Brain microvascular endothelial cell (primary cell): Measurements from ENCODE around the gene GPC5.
"Not testable (repeated sequence)": the region's sequence is repeated elsewhere in the genome, so short reads cannot be mapped to it uniquely, and the experiment has no call there.

ENCODE experiments used
- DNase-seq: peaks from one replicate; pipeline ENCODE4 v3.0.0-alpha.2; 2020
- H3K27ac ChIP-seq: fragments of 250-450 bp; sonication (Bioruptor Pico); 2 replicates; pipeline ENCODE4 v1.5.1; 2020; ENCODE audit warnings: mild to moderate bottlenecking, moderate library complexity
- H3K27me3 ChIP-seq: fragments of 250-450 bp; sonication (Bioruptor Pico); replicated peaks from 2 replicates; pipeline ENCODE4 v1.5.1; 2020; ENCODE audit warnings: mild to moderate bottlenecking
- H3K36me3 ChIP-seq: fragments of 250-450 bp; sonication (Bioruptor Pico); replicated peaks from 2 replicates; pipeline ENCODE4 v1.5.1; 2020; ENCODE audit warnings: mild to moderate bottlenecking
- H3K4me3 ChIP-seq: 2 replicates; pipeline ENCODE4 v1.5.1; 2011; ENCODE audit warnings: low read depth, mild to moderate bottlenecking, control low read depth, low read length, moderate library complexity
- in situ Hi-C: cut with HindIII; loops from 2 replicates; pipeline ENCODE4 v1.10.0; 2017; ENCODE audit warnings: low sequenced_read_pairs, low pct_ligation_motif_present
- TF ChIP-seq, protein P1 (sequence below): IDR thresholded peaks from 2 replicates; pipeline ENCODE4 v1.5.1; 2011; ENCODE audit warnings: low read depth, mild to moderate bottlenecking, moderate library complexity, low read length, control low read depth, inconsistent platforms; ENCODE audit errors: missing control alignments

Gene GPC5

DNA sequence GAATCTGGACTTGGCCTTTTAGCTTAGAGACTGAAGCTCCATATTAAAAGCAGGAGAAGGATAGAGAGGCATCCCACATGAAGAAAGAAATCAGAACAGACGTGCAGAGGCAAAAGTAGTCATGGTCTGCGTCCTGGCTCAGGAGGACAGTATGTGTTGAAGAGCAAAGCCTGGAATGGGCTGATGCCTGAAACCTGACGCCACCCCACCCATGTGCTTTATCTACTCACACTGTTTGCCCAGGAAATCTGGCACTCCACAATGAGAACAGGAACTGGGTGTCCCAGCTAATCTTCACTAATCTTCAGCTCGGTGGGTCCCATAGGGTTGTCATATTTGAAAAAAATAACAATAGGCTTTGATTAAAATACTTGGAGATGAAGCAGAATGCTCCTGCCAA lies 1279.2 kb downstream of the GPC5 start:
- H3K4me3 ChIP-seq = no peak overlapping the region
- no peaks in the 10 kb centered on the region for H3K27me3 ChIP-seq
- no peak overlapping the region for H3K27ac ChIP-seq
- TF ChIP-seq, protein P1, sequence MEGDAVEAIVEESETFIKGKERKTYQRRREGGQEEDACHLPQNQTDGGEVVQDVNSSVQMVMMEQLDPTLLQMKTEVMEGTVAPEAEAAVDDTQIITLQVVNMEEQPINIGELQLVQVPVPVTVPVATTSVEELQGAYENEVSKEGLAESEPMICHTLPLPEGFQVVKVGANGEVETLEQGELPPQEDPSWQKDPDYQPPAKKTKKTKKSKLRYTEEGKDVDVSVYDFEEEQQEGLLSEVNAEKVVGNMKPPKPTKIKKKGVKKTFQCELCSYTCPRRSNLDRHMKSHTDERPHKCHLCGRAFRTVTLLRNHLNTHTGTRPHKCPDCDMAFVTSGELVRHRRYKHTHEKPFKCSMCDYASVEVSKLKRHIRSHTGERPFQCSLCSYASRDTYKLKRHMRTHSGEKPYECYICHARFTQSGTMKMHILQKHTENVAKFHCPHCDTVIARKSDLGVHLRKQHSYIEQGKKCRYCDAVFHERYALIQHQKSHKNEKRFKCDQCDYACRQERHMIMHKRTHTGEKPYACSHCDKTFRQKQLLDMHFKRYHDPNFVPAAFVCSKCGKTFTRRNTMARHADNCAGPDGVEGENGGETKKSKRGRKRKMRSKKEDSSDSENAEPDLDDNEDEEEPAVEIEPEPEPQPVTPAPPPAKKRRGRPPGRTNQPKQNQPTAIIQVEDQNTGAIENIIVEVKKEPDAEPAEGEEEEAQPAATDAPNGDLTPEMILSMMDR = no peak
- no peaks in the 10 kb centered on the region for H3K36me3 ChIP-seq
- in situ Hi-C loops = no loop called here
- DNase-seq = no peak

DNA sequence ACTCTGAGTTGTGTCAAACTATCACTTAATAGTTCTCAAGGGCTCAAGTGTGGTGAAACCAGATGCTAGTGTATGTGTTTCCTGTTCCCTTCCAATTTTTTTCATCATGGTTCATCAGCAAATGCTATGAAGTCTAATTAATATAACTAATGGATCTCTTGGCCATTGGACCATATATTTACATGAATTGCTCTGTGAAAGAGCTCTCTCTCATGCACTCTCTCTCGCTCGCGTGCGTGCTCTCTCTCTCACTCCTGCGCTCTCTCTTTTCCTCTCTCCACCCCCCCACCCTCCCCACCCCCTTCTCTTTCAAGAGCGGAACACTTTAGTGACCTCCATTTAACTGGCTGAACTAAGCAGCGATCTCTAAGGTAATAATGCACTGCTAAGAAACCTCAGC lies 1281.2 kb downstream of the GPC5 start:
- Histone ChIP-seq H3K27me3 (no peaks in the 10 kb centered on the region), H3K4me3 (no peak overlapping the region), H3K36me3 (no peaks in the 10 kb centered on the region), H3K27ac (no peak overlapping the region)
- in situ Hi-C loops = no loop called here
- no peak for DNase-seq
- TF ChIP-seq, protein P1 = no peak

DNA sequence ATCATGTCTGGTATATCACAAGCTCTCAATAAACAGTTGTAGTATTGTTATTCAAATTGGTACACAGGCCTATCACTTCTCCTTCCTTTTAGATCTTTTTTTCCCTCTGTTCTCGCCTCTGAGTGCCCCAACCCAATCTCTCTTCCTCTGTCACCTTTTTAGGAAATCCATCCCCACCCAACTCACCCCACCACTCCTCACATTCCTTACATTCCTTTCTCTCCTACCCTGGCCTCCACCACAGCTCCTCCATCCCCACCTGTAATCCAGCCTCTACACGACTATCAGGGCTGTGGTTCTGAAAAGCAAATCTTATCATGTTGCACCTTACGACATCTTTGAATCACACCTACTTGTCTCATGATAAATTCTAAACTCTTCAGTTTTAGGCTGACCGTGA lies 1282.8 kb downstream of the GPC5 start:
- H3K27ac ChIP-seq = no peak overlapping the region
- no peaks in the 10 kb centered on the region for H3K27me3 ChIP-seq
- no peak for DNase-seq
- in situ Hi-C loops = no loop called here
- TF ChIP-seq, protein P1 = no peak
- no peak overlapping the region for H3K4me3 ChIP-seq
- H3K36me3 ChIP-seq = no peaks in the 10 kb centered on the region

DNA sequence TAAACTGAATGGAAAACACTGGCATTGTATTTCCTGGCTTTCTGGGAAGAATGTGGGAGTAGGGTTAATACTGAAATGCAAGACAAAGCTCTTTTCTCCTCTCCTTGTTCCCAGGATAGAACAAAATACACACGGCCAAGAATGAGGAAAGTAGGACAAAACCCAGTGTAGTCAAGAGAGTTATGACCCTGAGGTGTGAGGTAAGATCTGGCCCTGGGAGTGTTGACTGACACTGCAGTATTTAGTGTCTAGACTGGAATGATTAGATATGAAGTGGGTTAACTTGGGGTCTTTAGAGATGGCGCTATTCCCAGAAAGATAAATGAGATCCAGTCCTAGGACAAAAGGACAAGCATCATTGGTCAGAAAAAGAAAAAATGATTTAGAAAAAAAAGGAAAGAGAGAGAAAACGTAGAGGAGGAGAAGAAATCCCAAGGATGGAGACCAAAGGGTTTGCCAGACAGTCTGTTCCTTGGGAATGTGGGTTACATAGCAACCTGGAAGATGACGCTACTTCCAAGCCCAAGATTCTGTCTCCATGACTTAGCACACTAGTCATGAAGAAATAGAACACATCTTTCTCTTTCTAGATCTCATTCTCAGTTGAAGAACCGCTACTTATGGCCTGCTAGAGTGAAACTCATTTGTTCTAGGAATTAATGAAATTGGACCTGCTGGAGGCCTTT lies 1284.6 kb downstream of the GPC5 start:
- Histone ChIP-seq H3K36me3 (no peaks in the 10 kb centered on the region), H3K27ac (no peak overlapping the region), H3K4me3 (no peak overlapping the region), H3K27me3 (no peaks in the 10 kb centered on the region)
- DNase-seq = no peak
- TF ChIP-seq, protein P1 = no peak
- in situ Hi-C loops = no loop called here

DNA sequence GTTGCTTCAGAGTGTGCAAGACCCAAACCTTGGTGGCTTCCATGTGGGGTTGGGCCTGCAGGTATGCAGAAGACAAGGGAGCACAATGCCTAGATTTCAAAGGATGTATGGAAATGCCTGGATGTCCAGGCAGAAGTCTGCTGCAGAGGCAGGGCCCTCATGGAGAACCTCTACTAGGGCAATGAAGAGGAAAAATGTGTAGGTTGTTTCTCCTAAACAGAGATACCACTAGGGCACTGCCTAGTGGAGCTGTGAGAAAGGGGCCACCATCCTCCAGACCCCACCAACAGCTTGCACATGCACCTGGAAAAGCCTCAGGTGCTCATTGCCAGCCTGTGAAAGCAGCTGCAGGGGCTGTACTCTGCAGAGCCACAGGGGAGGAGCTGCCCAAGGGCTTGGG lies 1295.6 kb downstream of the GPC5 start:
- no peaks in the 10 kb centered on the region for H3K27me3 ChIP-seq
- in situ Hi-C loops = no loop called here
- no peak overlapping the region for H3K4me3 ChIP-seq
- H3K36me3 ChIP-seq = no peaks in the 10 kb centered on the region
- DNase-seq = no peak
- TF ChIP-seq, protein P1 = no peak
- H3K27ac ChIP-seq = no peak overlapping the region

DNA sequence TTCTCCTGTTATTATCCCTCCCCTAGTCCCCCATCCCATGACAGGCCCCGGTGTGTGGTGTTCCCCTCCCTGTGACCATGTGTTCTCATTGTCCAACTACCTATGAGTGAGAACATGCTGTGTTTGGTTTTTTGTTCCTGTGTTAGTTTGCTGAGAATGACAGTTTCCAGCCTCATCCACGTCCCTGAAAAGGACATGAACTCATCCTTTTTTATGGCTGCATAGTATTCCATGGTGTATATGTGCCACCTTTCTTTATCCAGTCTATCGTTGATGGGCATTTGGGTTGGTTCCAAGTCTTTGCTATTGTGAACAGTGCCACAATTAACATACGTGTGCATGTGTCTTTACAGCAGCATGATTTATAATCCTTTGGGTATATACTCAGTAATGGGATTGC lies 1297.4 kb downstream of the GPC5 start:
- H3K4me3 ChIP-seq, DNase-seq, H3K27me3 ChIP-seq, H3K36me3 ChIP-seq, in situ Hi-C loops, H3K27ac ChIP-seq: not testable (repeated sequence)
